ENCODE measurements around the gene AVL9.
A peak's percentile ranks its signal among the peaks of the same experiment; 100 is the strongest.
"Not testable (repeated sequence)": the region's sequence is repeated elsewhere in the genome, so short reads cannot be mapped to it uniquely, and the experiment has no call there.

AVL9 gene

DNA sequence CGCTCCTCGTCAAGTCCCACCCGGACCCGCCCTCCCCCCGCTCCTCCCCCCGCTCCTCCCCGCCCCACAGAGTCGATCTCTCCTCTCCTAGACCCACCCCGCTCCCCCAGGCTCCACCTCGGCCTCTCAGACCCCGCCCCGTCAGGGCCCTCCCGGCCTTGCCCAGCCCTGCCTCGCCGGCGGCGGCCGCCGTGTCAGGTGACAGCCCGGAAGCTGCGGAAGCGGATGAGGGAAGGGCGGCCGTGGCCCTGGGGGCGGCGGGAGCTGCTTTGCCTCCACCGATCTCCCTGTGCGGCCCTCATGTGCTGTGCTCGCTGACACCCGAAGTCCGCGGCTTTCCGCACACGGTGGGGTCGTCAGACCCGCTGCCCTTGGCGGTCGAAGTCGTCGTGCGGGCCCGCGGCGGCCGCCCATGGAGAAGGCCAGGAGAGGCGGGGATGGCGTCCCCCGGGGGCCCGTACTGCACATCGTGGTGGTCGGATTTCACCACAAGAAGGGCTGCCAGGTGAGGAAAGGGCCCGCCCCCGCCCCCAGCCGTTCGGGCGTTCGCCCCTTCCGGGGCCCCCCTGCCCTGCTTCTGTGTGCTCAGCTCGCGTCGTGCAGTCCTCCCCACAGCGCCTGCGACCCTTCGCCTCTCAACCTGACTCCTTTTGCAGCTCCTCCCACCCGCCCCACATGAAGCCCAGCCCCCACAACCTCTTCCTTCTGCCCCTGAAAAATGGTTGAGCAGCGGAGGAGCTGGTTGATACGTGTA lies at the start of gene AVL9:
AVL9 (plus strand) TSS at position 192 of the 754 bp plus-strand sequence; CDS start at position 413, 221 bp downstream.
- DNase-seq, result peak; percentile 99 to 100

DNA sequence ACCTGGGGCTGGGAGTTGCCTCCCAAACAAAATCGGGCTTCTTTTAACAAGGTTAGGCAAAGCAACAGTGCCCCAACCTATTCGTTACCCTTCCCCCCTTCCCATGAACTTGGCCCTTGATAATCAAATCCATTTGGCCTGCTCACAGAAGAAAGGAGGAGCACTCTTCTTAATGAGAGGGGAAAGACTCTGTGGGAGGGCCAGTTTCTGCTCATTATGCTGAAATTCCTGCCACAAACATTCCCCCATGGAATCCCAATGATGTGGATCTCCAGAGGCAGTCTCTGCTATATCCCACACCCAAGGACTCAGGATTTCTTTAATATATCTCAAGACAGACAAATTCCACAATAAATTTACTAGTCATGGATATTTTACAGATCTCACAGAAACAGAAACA lies 48.1 kb upstream of the AVL9 start:
- no peak for DNase-seq

DNA sequence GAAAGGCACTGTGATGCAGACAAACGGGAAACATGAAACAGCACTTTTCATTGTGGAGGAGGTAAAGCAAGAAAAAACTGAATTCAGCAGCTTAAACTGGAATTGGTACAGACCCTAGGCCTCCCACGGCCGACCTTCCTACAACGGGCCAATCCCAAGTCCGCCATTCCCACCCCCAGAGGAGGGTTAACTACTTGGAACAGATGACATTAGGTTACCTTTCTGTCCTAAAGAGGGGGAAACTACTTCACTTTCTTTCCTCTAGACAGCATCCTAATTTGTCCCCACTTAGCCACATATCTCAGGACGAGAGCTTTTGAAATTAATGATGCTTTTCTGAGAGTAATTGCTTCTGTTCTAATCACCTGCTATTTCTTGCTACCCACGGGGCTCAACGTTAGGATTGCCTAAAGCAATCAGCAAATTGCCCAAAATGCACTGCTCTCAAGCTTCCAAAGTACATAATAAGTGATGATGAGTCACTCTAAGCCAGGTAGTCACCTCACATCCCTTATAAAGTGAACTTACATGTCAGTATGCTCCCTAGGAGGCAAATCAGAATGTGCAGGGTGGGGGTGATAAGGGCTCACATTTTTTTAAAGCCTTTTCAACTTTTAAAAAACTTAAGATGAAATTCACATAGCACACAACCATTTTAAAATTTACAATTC lies 41.8 kb upstream of the AVL9 start:
- no peak for DNase-seq

DNA sequence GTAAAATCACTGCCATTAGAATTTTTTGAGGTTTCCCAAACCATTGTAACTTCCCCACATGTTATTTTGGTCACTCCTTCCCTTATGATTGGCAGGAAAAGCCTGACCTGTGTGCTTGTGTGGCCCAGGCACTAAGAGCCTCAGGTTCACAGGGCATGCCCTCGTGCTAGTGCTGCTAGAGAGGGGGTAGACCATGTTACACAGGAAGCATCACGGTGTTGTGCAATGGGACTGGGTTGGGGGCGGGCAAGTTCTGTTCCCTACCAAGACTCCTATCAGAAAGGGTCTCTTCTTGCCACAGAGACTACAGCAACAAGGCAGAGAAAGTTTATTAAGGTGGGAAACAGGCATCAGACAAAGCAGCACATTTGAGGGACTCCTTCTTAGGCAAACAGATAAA lies 37.3 kb upstream of the AVL9 start:
- DNase-seq, result no peak

DNA sequence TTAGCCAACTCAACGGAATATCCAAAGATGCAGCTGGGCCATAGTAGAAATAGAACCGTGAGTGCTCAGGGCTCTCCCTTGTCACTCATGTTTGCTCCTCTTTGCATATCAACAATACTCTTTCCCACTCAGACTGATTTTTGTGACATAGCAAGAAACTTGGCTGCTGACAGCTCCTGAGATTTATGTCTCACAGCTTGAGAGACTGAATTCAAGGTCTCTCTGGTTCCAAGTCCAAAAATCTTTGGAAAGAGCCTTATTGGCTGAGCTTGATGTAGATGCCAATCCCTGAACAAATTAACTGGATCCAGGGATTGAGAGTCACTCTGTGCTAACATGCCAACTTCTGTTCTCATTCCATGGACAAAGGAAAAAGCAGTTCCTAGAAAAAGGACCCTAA lies 35.5 kb upstream of the AVL9 start:
- DNase-seq, result no peak

DNA sequence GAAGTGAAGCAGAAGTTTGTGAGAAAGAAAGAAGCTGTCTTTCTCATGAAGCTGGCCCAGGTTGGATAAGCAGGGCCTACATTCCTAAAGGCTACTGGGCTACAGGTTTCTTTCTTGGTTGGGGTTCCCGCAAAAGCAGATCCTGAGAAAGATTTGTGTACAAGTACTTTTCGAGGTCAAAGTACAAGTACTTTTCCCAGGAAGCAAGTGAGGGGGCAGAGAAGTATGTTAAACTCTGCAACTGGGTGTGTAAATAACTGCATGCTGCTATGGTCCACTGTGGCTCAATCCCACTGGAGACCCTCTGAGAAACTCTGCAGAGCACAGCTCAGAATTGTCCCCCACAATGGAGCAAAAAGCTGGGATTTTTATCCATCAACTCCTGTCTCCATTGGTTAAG lies 33.8 kb upstream of the AVL9 start:
- DNase-seq, result no peak

DNA sequence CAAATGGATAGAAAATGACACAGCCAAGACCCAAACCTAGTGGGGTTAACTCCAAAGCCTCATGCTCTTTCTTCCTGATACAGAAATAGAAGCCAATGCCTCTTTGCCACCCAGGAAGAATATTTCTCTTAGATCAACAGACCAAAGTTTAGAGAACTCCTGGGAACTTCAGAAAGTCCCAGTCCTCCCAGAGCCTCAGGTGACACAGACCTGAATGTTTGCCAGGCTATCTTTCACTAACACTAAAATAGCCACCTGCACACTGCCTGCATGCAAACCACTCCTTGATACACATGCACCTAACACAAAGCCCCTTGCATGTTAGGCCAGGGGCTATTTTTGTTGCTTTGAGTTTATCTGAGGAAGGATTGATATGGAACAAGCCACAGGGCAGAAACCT lies 32.8 kb upstream of the AVL9 start:
- no peak for DNase-seq

DNA sequence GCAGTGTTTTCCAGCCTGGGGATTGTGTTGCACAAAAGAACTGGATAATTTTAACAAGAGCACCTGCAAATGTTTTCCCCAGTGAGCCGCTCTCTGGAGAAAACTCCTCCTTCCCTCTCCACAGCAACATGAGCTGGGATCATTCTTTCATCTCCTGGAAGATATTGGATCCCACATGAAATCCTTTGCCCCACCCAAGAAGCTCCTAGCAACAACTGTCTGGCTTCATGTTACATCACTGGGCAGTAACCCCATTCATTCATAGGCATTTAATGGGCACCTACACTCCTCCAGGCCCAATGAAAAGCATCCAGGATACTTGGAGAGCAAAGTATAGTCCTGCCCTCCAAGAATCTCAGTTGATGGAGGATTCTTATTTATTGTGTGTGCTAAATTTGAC lies 32.3 kb upstream of the AVL9 start:
- no peak for DNase-seq

DNA sequence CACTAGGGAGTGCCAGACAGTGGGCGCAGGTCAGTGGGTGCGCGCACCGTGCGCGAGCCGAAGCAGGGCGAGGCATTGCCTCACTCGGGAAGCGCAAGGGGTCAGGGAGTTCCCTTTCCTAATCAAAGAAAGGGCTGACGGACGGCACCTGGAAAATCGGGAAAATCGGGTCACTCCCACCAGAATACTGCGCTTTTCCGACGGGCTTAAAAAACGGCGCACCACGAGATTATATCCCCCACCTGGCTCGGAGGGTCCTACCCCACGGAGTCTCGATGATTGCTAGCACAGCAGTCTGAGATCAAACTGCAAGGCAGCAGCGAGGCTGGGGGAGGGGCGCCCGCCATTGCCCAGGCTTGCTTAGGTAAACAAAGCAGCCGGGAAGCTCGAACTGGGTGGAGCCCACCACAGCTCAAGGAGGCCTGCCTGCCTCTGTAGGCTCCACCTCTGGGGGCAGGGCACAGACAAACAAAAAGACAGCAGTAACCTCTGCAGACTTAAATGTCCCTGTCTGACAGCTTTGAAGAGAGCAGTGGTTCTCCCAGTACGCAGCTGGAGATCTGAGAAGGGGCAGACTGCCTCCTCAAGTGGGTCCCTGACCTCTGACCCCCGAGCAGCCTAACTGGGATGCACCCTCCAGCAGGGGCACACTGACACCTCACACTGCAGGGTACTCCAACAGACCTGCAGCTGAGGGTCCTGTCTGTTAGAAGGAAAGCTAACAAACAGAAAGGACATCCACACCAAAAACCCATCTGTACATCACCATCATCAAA lies 30.5 kb upstream of the AVL9 start:
- DNase-seq, result not testable (repeated sequence)

DNA sequence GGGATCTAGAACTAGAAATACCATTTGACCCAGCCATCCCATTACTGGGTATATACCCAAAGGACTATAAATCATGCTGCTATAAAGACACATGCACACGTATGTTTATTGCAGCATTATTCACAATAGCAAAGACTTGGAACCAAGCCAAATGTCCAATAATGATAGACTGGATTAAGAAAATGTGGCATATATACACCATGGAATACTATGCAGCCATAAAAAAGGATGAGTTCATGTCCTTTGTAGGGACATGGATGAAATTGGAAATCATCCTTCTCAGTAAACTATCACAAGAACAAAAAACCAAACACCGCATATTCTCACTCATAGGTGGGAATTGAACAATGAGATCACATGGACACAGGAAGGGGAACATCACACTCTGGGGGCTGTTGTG lies 25.3 kb upstream of the AVL9 start:
- DNase-seq, result not testable (repeated sequence)

DNA sequence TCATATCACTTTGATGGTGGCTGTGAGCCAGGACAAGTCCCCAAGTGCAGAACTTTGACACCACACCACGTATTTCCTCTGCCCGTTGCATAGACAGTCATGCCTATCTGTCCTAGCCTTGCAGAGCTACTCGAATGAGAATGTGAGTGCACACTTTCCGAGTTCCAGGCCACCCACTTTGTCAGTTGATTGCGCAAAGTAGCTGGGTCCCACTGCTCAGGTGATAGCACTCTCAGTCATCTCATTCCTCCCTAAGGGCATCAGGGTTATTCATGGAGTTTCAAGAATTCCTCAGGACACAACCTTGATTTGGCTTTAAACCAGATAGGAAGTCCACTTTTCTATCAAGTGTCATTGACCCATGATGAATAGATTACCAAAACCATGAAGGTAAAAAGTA lies 24.4 kb upstream of the AVL9 start:
- DNase-seq, result no peak

DNA sequence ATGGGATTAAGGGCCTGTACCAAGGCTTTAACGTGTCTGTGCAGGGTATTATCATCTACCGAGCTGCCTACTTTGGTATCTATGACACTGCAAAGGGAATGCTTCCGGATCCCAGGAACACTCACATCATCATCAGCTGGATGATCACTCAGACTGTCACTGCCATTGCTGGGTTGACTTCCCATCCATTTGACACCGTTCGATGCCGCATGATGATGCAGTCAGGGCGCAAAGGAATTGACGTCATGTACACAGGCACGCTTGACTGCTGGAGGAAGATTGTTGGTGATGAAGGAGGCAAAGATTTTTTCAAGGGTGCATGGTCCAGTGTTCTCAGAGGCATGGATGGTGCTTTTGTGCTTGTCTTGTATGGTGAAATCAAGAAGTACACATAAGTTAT lies 23.3 kb upstream of the AVL9 start:
- DNase-seq, result no peak

DNA sequence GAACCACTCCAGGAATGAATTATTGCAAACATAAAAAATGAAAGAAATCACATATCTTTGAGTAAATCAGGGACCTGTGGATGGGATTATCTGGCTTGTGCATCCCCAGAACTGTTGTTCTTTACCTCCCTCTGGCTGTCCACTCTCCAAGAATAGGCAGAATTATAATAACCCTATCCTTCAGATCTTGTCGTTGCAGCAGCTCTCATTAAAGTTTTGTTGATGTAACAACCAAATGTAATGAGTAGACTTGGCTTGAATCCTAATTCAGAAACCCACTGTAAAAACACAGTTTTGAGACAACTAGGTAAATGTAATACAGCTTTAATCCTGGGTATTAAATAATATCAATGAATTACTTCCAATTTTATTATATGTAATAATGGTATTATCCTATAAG lies 21.3 kb upstream of the AVL9 start:
- no peak for DNase-seq

DNA sequence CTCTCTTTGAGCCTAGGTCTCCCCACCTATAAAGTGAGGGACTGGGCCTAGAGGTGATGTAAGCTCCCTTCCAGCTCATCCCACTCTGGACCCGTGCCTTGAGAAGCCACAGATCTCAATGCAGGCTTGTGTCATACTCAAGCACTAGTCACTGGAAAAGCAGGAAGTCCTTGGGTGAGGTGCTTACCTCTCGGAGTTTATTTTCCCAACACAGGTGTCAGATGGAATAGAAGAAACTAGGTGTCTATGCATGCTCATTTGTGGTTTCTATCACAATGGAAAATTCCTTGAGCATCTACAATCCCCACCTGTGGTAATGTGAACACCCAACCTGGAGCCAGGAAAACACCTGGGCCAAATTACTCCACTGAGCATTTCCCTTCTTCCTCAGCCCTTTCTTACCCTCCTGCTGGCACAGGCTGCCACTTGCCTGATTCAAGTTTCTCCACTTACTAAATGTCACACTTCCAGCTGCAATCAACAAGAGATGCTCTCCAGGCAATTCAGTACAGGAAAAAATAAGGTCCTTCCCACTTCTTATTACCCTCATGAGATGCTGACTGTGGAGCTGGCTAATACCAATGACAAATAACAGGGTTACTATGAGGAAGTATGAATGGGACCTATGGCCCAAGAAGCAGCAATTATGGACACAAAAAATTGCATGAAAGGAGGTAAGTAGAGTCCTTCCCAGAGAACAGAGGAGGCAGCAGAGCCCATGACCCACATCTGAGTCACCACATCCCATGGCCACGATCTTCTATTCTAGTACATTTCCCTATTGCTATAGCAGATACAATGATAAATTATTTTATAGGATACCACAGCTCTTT lies 18.3 kb upstream of the AVL9 start:
- no peak for DNase-seq

DNA sequence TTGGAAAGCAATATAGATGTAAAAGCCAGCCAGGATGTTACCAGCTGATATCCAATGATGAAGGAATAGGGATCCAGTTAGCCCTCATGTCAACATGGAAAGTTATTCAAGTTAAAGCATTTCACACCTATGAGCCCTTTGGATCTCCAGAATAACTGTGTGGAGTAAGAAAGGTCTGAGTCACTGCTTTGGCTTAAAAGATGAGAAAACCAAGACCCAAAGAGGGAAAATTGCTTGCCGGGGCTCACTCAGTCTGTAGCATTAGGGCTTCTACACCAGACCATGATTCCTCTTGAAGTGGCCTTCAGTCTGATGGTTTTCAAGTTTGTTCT lies 17.7 kb upstream of the AVL9 start:
- no peak for DNase-seq

DNA sequence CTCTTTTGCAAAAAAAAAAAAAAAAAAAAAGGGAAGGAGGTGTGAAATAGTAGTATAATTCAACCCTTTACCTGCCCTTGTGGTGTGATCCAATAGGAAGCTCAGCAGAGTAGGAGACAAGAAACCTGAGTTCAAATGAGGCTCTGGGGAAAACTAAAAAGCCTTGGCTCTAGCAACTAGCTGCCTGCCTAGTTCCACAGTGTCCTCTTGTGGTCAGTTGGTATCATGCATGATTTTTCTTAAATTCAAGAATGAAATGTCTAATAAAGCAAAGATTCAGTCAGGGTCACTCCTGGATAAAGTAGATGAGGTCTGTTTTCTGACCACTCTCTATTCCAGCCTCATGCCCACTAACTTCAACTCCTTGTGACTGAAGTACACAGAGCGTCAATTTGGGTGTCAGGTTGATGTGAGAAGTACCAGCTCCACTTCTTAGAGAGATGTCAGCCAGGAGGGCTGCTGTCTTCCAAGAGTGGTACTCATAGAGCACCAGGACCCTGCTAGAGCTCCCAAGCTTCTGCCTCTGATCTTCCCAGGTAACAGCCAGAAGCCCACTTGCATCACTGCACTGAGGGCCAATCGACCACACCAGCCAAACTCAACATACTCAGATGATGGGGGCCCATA lies 15.6 kb upstream of the AVL9 start:
- no peak for DNase-seq

DNA sequence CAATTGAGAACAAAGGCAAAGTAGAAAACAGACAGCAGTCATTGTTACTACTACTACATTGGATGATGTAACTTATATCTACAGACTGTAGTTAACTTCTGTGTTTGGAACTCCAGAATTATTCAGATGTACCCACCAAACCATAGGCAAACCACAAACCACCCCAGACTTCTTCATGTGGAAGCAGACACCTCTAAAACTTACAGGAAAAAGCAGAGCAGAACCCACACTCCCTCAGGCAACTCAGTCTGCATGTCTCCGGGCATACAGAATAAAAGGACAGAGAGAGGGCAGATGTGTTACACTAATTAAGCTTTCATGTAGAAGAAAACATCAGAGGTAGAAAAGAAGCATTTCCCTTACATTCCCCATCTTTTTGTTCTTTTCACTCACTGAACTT lies 14.1 kb upstream of the AVL9 start:
- no peak for DNase-seq

DNA sequence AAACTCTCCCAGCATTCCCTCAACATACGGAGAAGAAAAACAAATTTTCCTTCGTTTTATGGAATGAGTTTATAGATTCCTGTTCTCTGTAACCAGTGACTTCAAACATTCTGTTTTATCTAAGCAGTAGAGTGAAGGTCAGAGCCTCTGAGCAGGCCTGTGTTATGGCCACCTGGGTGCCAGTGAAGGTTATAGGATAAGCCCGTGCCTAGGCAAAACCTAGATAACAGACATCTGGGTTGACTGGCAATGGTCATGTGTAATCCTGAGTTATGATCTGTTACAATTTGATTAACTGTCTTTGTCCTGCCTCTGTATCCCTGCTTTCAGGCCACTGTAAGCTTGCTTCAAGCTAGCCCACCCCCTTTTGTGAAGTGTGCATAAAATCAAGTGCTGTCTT lies 13.4 kb upstream of the AVL9 start:
- DNase-seq, result no peak

DNA sequence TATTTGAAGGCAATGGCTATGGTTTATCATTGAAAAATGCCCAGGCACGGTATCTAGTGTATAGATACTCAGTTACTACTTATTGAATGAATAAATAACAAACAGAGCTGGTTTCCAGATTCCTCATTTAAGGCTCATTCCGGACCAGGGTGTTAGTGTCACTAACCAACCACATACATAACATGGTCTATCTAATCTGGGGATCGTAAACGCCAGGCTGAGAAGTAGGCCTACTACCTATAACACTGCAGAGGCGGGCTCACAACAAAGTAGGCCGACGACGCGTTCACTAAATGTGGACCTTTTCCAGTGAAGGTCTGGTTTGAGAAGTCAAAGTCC lies 5.5 kb upstream of the AVL9 start:
- no peak for DNase-seq

DNA sequence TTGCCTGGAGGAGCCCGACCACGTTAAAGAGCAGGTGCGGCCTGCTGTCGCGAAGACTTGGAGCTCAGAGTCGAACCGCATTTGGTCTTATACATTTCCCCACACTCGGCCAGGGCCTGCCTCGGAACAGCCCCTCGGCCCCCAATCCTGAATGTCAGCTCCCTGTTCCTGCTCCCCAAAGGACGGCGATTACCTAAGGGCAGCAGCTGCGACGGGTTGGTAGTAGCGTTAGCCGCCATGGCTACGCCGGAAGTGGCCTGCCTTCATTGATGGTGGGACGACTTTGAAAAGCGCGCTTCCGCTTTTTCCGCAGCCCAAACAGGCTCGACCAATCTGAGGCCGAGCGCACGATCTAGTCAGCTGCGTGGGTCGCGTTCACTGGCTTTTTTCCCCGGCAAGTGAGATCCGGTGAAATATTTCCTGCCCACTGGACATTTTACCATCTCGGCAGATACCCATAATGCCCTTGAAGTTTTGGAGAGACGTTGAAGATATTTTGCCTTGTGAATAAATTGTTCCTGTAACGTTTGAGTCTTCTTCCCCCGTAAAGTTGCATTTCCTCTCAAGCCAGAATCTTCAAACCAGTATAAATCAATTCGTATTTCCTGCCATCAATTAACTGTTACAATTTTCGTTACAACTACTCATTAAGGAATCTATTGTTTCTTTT lies 5.0 kb upstream of the AVL9 start, which contains the start of gene LSM5:
LSM5 (minus strand) TSS at position 254 of the 670 bp plus-strand sequence; CDS start at position 239, 15 bp downstream.
- peak; percentile 83 to 86 for DNase-seq

DNA sequence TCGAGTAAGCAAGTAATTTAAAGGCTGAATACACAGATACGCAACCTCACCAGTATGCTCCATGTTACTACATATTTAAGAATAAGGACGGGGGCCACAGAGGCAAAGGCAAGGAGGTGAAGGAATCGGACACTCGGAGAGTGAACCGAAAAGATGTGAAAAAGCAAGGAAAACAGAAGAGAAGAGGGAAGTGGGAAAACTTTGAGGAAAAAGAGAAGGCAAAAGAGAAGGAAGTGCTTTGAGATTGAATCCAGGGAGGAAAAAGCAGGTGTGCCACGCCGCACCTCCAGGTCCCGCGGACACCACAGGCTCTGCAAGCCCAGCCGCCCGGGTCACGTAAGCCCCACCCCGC lies 367 bp upstream of the AVL9 start:
- DNase-seq, result no peak
